SH-SY5Y (cell line): Measurements from ENCODE around the gene GNAI2.

Experiments
- GATA2 ChIP-seq: IDR thresholded peaks from 2 replicates; pipeline ENCODE4 v1.6.1; 2011; ENCODE audit warnings: mild to moderate bottlenecking, low read depth, low read length
- GATA3 ChIP-seq: IDR thresholded peaks from 2 replicates; pipeline ENCODE4 v1.6.1; 2011; ENCODE audit warnings: low read depth, mild to moderate bottlenecking, low read length, moderate library complexity

DNA sequence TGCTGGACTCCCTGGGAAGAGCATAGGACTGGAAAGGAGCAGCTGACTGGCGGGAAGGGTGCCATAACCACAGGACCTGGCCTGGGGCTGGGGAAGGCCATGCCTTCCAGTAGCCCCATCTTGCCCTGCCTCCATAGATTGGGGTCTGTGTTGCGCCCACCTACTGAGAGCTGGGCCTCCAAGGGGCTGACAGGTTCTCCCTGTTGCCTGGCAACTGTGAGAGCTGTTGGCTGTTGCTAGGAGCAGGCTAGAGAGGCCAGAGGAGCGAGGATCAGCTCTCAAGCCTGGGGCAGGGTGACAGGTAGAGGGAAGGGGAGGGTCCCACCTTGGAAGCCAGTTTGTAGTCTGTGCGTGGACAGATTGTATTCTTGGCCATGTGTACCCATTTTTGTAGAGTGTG is 2.8 kb upstream of the GNAI2 start:
- no peak for TF ChIP-seq GATA3
- TF ChIP-seq GATA2, result no peak
